Cardiac fibroblast (primary cell): ENCODE results near the gene FOXO6.

ENCODE experiments used
- DNase-seq, 2 donors: peaks; one replicate each; pipeline versions ENCODE4 v3.0.0 to v3.0.0-alpha.2; 2010; ENCODE audit warnings: low read depth in 2 of 2
- H3K4me3 ChIP-seq, 2 donors: replicated peaks in 1 of 2; 1 replicate in 1 of 2; 2 replicates in 1 of 2; pipeline ENCODE4 v1.5.1; 2011; ENCODE audit warnings: low read depth in 2 of 2, low read length in 2 of 2, mild to moderate bottlenecking in 2 of 2, moderate library complexity in 1 of 2
- TF ChIP-seq, protein P1 (sequence below): IDR thresholded peaks from one replicate; pipeline ENCODE4 v1.5.1; 2011; ENCODE audit warnings: low read depth, mild to moderate bottlenecking, low read length, inconsistent platforms

Gene FOXO6

GRCh38 chr1:41431490-41432350, 70.5 kb downstream of the FOXO6 start:
- no peak overlapping the region for H3K4me3 ChIP-seq
- TF ChIP-seq, protein P1, sequence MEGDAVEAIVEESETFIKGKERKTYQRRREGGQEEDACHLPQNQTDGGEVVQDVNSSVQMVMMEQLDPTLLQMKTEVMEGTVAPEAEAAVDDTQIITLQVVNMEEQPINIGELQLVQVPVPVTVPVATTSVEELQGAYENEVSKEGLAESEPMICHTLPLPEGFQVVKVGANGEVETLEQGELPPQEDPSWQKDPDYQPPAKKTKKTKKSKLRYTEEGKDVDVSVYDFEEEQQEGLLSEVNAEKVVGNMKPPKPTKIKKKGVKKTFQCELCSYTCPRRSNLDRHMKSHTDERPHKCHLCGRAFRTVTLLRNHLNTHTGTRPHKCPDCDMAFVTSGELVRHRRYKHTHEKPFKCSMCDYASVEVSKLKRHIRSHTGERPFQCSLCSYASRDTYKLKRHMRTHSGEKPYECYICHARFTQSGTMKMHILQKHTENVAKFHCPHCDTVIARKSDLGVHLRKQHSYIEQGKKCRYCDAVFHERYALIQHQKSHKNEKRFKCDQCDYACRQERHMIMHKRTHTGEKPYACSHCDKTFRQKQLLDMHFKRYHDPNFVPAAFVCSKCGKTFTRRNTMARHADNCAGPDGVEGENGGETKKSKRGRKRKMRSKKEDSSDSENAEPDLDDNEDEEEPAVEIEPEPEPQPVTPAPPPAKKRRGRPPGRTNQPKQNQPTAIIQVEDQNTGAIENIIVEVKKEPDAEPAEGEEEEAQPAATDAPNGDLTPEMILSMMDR, result no peak
- no peak for DNase-seq
